ENCODE measurements around the gene MMP11. TPM values are rescaled to one million over a fixed set of nuclear protein-coding genes. Genes with fewer than 3 reads are reported as not detected.

Gene MMP11
- total and polyA plus RNA-seq, 2 of the 13 experiments (the other 11 are each of a cell fraction or from before 2014, with no cell fraction given) = 8.9 to 28.6 TPM

DNA sequence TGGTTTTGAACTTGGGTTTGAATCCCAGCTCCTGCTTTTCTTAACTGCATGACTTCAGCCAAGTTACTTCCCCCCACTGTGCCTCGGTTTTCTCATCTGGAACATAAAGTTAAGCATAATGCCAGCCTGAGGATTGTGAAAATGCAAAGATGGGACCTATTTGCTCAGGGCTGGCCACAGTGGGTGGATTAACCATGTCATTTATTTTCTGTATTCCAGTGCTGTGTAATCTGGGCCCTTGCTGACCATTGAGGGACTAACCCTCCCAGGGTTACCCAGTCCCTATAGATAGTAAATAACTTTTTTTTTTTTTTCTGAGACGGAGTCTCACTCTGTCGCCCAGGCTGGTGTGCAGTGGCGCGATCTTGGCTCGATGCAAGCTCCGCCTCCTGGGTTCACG lies 16.9 kb upstream of the MMP11 start (continued):
- TF ChIP-seq, protein P1, sequence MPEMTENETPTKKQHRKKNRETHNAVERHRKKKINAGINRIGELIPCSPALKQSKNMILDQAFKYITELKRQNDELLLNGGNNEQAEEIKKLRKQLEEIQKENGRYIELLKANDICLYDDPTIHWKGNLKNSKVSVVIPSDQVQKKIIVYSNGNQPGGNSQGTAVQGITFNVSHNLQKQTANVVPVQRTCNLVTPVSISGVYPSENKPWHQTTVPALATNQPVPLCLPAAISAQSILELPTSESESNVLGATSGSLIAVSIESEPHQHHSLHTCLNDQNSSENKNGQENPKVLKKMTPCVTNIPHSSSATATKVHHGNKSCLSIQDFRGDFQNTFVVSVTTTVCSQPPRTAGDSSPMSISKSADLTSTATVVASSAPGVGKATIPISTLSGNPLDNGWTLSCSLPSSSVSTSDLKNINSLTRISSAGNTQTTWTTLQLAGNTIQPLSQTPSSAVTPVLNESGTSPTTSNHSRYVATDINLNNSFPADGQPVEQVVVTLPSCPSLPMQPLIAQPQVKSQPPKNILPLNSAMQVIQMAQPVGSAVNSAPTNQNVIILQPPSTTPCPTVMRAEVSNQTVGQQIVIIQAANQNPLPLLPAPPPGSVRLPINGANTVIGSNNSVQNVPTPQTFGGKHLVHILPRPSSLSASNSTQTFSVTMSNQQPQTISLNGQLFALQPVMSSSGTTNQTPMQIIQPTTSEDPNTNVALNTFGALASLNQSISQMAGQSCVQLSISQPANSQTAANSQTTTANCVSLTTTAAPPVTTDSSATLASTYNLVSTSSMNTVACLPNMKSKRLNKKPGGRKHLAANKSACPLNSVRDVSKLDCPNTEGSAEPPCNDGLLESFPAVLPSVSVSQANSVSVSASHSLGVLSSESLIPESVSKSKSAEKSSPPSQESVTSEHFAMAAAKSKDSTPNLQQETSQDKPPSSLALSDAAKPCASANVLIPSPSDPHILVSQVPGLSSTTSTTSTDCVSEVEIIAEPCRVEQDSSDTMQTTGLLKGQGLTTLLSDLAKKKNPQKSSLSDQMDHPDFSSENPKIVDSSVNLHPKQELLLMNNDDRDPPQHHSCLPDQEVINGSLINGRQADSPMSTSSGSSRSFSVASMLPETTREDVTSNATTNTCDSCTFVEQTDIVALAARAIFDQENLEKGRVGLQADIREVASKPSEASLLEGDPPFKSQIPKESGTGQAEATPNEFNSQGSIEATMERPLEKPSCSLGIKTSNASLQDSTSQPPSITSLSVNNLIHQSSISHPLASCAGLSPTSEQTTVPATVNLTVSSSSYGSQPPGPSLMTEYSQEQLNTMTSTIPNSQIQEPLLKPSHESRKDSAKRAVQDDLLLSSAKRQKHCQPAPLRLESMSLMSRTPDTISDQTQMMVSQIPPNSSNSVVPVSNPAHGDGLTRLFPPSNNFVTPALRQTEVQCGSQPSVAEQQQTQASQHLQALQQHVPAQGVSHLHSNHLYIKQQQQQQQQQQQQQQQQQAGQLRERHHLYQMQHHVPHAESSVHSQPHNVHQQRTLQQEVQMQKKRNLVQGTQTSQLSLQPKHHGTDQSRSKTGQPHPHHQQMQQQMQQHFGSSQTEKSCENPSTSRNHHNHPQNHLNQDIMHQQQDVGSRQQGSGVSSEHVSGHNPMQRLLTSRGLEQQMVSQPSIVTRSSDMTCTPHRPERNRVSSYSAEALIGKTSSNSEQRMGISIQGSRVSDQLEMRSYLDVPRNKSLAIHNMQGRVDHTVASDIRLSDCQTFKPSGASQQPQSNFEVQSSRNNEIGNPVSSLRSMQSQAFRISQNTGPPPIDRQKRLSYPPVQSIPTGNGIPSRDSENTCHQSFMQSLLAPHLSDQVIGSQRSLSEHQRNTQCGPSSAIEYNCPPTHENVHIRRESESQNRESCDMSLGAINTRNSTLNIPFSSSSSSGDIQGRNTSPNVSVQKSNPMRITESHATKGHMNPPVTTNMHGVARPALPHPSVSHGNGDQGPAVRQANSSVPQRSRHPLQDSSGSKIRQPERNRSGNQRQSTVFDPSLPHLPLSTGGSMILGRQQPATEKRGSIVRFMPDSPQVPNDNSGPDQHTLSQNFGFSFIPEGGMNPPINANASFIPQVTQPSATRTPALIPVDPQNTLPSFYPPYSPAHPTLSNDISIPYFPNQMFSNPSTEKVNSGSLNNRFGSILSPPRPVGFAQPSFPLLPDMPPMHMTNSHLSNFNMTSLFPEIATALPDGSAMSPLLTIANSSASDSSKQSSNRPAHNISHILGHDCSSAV (CRISPR knock-in tag; IDR thresholded peaks at IDR 0.05; ENCODE audit: borderline replicate concordance) = no peak
- TF ChIP-seq ZFP1 (CRISPR knock-in tag; IDR thresholded peaks at IDR 0.05) = no peak

DNA sequence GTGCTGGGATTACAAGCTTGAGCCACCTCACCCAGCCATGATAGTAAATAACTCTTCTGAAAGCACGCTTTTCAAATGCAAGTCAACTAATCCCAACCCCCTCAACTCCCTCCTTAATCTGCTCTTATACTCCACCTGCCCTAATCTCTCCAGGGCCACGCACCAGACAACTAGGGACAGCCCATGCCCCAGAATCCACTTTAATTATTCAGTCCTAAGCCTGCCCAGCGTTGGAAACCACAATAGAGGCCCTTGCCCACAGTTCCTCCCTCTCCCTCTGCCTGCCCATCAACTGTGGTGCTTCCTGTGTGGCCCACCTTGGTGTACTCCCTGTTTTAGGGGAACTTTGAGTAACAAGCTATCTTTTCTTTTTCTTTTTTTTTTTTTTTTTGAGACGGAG lies 15.8 kb upstream of the MMP11 start:
- BruUV-seq (replicated peaks) = no TSS peak
- in situ Hi-C loops (cut with HindIII; ENCODE audit: extremely low pct_ligation_motif_present, low pct_unique_long_range_greater_than_20kb) = no loop called here
- Histone ChIP-seq H3K79me2 (ENCODE audit: insufficient read depth, low read length) (no peaks in the 10 kb centered on the region), H3K9me3 (ENCODE audit: low read length) (no peaks in the 10 kb centered on the region), H3K4me1 (ENCODE audit: insufficient read depth, low read length) (peaks cover 6% of the 10 kb centered on the region), H2AFZ (ENCODE audit: low read length) (no peak overlapping the region), H4K20me1 (ENCODE audit: insufficient read depth, low read length) (no peaks in the 10 kb centered on the region), H3K4me2 (ENCODE audit: low read depth, low read length) (no peak overlapping the region), H3K36me3 (replicated peaks in 1 of 2; ENCODE audit: control insufficient read depth in 1 of 2, insufficient read depth in 2 of 2, low read length in 2 of 2) (no peaks in the 10 kb centered on the region), H3K27me3 (ENCODE audit: control insufficient read depth in 1 of 2, insufficient read depth in 2 of 2, low read length in 2 of 2) (no peaks in the 10 kb centered on the region; a peak in 1 of 5 replicates), H3K4me3 (replicated peaks in 1 of 3; ENCODE audit: insufficient read depth in 1 of 3, low read depth in 2 of 3, low read length in 3 of 3) (no peak overlapping the region), H3K27ac (ENCODE audit: extremely low read length, insufficient read depth, low read length) (no peak overlapping the region), H3K9ac (ENCODE audit: insufficient read depth, low read depth, low read length) (no peak overlapping the region)
- CTCF ChIA-PET (ENCODE audit: low intra/inter-chr PET ratio, low total read pairs) = no interaction called here
- WGBS (ENCODE audit: low lambda C conversion rate) = 37% methylated on average over 4 of the region's 4 CpGs
- ATAC-seq = no peak
- no peak for FAIRE-seq
- TF ChIP-seq ZSCAN29 (CRISPR knock-in tag; conservative IDR thresholded peaks at IDR 0.05) (no peak), ZC3H4 (CRISPR knock-in tag; IDR thresholded peaks at IDR 0.05; ENCODE audit: borderline replicate concordance) (no peak), PHF21A (CRISPR knock-in tag; IDR thresholded peaks at IDR 0.05) (no peak), ZNF724P (CRISPR knock-in tag; IDR thresholded peaks at IDR 0.05; ENCODE audit: borderline replicate concordance) (no peak), TEAD2 (CRISPR knock-in tag; IDR thresholded peaks at IDR 0.05) (no peak)
- POLR2A ChIA-PET = interaction anchor here (0.7 to 1.3 kb wide), 3 partner anchors 9 to 39 kb away, joined by 3 to 6 read pairs (median 3); no protein-coding TSS in a partner anchor
- intact Hi-C loops (cut with micrococcal nuclease; ENCODE audit: unreplicated experiment) = no loop called here
- DNase-seq (ENCODE audit: low spot score) = no peak
